ENCODE measurements around the gene GPRC5A.

The GPRC5A gene

GRCh38 chr12:12939888-12940287 is 48.5 kb downstream of the GPRC5A start:
- DNase-seq (ENCODE audit: insufficient read length, low spot score), result no peak
- no peak for TF ChIP-seq CTCF (IDR thresholded peaks at IDR 0.05; ENCODE audit: insufficient read depth, missing control alignments)
- FAIRE-seq, result no peak

- DNase-seq (ENCODE audit: insufficient read length, low spot score) (no peak), FAIRE-seq (no peak)
- no peak for TF ChIP-seq CTCF (IDR thresholded peaks at IDR 0.05; ENCODE audit: insufficient read depth, missing control alignments)
Measured at GRCh38 chr12:12941450-12942350, 50.3 kb downstream of the GPRC5A start.

- DNase-seq (ENCODE audit: insufficient read length, low spot score) (no peak), FAIRE-seq (no peak)
- TF ChIP-seq CTCF (IDR thresholded peaks at IDR 0.05; ENCODE audit: insufficient read depth, missing control alignments), result no peak
Measured at GRCh38 chr12:12943586-12944260, 52.4 kb downstream of the GPRC5A start.

GRCh38 chr12:12945591-12945990 is 54.2 kb downstream of the GPRC5A start:
- TF ChIP-seq CTCF (IDR thresholded peaks at IDR 0.05; ENCODE audit: insufficient read depth, missing control alignments), result no peak
- FAIRE-seq, result no peak
- DNase-seq (ENCODE audit: insufficient read length, low spot score), result no peak

GRCh38 chr12:12946686-12947355 is 55.5 kb downstream of the GPRC5A start:
- FAIRE-seq, result no peak
- no peak for TF ChIP-seq CTCF (IDR thresholded peaks at IDR 0.05; ENCODE audit: insufficient read depth, missing control alignments)
- DNase-seq (ENCODE audit: insufficient read length, low spot score), result no peak

- TF ChIP-seq CTCF (IDR thresholded peaks at IDR 0.05; ENCODE audit: insufficient read depth, missing control alignments), result no peak
- no peak for FAIRE-seq
- DNase-seq (ENCODE audit: insufficient read length, low spot score), result no peak
Measured at GRCh38 chr12:12947902-12948301, 56.5 kb downstream of the GPRC5A start.

Measured in D721Med (cell line).